ENCODE results near the gene TM4SF4. TPM values are rescaled to one million over a fixed set of nuclear protein-coding genes. Genes with fewer than 3 reads are reported as not detected.

Gene TM4SF4
- total RNA-seq, 1 donor from 2014 or later = not detected

DNA sequence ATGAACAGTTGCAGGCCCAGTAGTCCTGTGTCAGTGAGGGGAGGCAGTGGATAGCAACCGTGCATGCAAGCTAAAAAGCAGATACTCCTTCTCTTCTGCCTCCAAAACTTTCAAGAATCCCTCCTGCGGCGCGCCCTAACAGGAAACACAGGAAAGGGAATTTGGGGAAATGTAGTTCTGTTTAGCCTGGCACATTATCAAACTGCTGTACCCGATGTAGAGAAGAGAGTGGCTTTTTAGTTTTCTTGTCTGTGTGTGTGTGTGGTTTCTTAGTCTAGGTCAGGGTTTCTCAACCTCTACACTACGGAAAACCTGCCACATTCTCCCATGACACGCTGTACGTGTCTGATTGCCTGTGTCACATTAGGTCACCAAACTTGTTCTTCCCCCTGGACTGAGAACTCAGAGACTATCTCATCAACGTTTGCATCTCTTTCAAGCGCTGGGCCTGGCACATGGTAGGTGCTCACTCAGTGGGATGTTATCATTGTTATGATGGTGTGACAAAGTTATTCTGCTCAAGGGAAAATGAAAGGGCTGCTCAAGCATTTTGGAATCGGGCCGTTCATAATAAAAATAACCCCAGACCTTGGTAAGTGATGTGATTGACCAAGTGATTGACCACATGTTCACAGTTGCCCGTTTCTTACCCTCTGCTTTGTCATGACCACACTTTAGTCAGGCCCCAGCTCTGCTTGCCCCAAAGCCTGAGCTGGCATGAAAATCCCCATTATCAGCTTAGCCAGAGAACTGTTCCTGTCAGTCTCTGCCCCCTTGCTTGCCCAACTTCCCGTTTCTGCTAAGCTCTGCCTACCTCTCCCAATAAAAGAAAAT, 33.2 kb downstream of the TM4SF4 start:
- no peak overlapping the region for H3K4me3 Mint-ChIP-seq
- no peaks in the 10 kb centered on the region for H3K36me3 Mint-ChIP-seq (ENCODE audit: low read depth)
- no peaks in the 10 kb centered on the region for H3K9me3 Mint-ChIP-seq
- DNase-seq (ENCODE audit: low read depth, low spot score) = no peak
- TF ChIP-seq, protein P1, sequence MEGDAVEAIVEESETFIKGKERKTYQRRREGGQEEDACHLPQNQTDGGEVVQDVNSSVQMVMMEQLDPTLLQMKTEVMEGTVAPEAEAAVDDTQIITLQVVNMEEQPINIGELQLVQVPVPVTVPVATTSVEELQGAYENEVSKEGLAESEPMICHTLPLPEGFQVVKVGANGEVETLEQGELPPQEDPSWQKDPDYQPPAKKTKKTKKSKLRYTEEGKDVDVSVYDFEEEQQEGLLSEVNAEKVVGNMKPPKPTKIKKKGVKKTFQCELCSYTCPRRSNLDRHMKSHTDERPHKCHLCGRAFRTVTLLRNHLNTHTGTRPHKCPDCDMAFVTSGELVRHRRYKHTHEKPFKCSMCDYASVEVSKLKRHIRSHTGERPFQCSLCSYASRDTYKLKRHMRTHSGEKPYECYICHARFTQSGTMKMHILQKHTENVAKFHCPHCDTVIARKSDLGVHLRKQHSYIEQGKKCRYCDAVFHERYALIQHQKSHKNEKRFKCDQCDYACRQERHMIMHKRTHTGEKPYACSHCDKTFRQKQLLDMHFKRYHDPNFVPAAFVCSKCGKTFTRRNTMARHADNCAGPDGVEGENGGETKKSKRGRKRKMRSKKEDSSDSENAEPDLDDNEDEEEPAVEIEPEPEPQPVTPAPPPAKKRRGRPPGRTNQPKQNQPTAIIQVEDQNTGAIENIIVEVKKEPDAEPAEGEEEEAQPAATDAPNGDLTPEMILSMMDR (conservative IDR thresholded peaks at IDR 0.05) = no peak
- H3K27me3 Mint-ChIP-seq (ENCODE audit: low read depth) = no peaks in the 10 kb centered on the region
- H3K27ac Mint-ChIP-seq (ENCODE audit: unreplicated experiment) = no peak overlapping the region
- peaks cover 10% of the 10 kb centered on the region for H3K4me1 Mint-ChIP-seq

GRCh38 chr3:149509526-149509925, 35.0 kb downstream of the TM4SF4 start:
- H3K27me3 Mint-ChIP-seq (ENCODE audit: low read depth) = no peaks in the 10 kb centered on the region
- no peaks in the 10 kb centered on the region for H3K9me3 Mint-ChIP-seq
- H3K36me3 Mint-ChIP-seq (ENCODE audit: low read depth) = no peaks in the 10 kb centered on the region
- no peak overlapping the region for H3K4me3 Mint-ChIP-seq
- H3K4me1 Mint-ChIP-seq = peaks cover 6% of the 10 kb centered on the region
- TF ChIP-seq, protein P1 (conservative IDR thresholded peaks at IDR 0.05) = no peak
- H3K27ac Mint-ChIP-seq (ENCODE audit: unreplicated experiment) = no peak overlapping the region
- no peak for DNase-seq (ENCODE audit: low read depth, low spot score)

DNA sequence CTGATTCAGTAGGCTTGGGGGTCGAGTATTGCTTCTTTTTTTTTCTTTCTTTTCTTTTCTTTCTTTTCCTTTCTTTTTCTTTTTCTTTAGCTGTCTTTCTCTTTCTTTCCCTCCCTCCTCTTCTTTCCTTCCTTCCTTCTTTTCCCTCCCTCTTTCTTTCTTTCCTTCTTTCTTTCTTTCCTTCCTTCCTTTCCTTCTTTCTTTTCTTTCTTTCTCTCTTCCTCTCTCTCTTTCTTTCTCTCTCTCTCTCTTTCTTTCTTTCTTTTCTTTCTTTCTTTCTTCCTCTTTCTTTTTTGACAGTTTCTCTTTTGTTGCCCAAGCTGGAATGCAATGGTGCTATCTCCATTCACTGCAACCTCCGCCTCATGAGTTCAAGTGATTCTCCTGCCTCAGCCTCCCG, 36.0 kb downstream of the TM4SF4 start:
- H3K9me3 Mint-ChIP-seq = no peaks in the 10 kb centered on the region
- DNase-seq (ENCODE audit: low read depth, low spot score) = no peak
- H3K27ac Mint-ChIP-seq (ENCODE audit: unreplicated experiment) = no peak overlapping the region
- H3K27me3 Mint-ChIP-seq (ENCODE audit: low read depth) = no peaks in the 10 kb centered on the region
- peaks cover 6% of the 10 kb centered on the region for H3K4me1 Mint-ChIP-seq
- H3K36me3 Mint-ChIP-seq (ENCODE audit: low read depth) = no peaks in the 10 kb centered on the region
- TF ChIP-seq, protein P1 (conservative IDR thresholded peaks at IDR 0.05) = no peak
- no peak overlapping the region for H3K4me3 Mint-ChIP-seq

DNA sequence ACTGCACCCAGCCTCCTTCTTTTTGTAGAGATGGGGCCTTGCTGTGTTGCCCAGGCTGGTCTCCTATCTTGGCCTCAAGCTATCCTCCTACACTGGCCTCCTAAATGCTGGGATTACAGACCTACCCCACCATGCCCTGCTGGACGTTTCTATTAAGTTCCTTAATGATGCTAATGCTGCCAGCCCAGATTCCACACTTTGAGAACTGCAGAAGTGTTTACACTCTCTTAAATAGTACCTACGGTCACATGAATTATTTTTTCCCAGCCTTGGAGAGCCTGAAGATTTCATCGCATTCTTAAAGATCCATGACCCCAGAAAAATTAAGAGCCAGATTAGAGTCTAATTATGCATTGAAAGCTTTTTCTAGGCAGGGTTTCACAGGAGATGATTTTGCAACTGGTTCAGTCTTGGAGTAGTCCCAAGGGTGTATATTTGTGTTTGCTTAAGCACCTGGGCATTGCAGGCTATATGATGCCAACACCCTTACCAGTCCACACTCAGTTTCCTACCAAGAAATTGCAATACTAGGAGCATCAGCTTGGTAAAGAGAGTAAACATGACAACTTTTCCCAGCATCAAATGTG, 36.6 kb downstream of the TM4SF4 start:
- Mint-ChIP-seq H3K27ac (ENCODE audit: unreplicated experiment) (no peak overlapping the region), H3K4me1 (peaks cover 6% of the 10 kb centered on the region), H3K4me3 (no peak overlapping the region), H3K36me3 (ENCODE audit: low read depth) (no peaks in the 10 kb centered on the region), H3K9me3 (no peaks in the 10 kb centered on the region), H3K27me3 (ENCODE audit: low read depth) (no peaks in the 10 kb centered on the region)
- TF ChIP-seq, protein P1 (conservative IDR thresholded peaks at IDR 0.05) = no peak
- DNase-seq (ENCODE audit: low read depth, low spot score) = no peak

DNA sequence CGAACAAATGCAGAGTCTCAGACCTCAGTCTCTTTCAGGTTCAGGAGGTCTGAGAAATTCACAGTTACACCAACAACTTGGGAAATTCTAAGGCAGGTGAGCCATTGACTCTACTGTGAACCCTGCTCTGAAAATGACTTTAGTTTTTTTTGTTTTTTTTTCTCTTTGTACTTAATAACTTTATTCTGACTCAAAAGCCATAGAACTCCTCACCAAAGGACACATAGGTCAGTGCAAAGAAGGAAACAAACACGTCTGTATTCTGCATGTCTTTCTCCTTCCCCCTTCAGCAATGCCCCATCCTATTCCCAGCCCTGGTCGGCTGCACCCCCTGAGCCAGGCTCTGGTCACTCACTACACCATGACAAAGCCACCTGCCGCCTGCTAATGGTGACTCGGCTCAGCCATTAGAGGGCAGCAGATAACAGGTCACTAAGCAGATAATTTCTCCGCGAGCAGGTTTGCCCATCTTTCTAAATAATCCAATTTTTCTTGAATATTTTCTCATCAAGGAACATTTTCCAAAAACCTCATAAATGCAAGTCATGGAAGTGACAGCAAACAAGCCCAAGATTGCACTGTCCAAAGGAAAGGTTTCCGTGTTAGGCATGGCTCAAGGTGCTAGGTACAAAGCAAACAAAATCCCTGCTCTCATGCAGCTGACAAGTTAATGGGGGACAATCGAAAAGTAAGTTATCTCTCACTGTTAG, 37.7 kb downstream of the TM4SF4 start:
- peak overlapping the region; percentile 6 for H3K4me3 Mint-ChIP-seq
- H3K4me1 Mint-ChIP-seq = peaks cover 6% of the 10 kb centered on the region
- no peaks in the 10 kb centered on the region for H3K36me3 Mint-ChIP-seq (ENCODE audit: low read depth)
- no peaks in the 10 kb centered on the region for H3K27me3 Mint-ChIP-seq (ENCODE audit: low read depth)
- TF ChIP-seq, protein P1 (conservative IDR thresholded peaks at IDR 0.05) = peak; percentile 91
- DNase-seq (ENCODE audit: low read depth, low spot score) = peak; percentile 61
- no peaks in the 10 kb centered on the region for H3K9me3 Mint-ChIP-seq
- H3K27ac Mint-ChIP-seq (ENCODE audit: unreplicated experiment) = peak overlapping the region; percentile 23

Data from neural crest cell (in vitro differentiated cells).